ENCODE data around the gene MYADML2. TPM values are rescaled to one million over a fixed set of nuclear protein-coding genes. Genes with fewer than 3 reads are reported as not detected.

The MYADML2 gene
- total RNA-seq, 4 donors from 2014 or later: not detected

DNA sequence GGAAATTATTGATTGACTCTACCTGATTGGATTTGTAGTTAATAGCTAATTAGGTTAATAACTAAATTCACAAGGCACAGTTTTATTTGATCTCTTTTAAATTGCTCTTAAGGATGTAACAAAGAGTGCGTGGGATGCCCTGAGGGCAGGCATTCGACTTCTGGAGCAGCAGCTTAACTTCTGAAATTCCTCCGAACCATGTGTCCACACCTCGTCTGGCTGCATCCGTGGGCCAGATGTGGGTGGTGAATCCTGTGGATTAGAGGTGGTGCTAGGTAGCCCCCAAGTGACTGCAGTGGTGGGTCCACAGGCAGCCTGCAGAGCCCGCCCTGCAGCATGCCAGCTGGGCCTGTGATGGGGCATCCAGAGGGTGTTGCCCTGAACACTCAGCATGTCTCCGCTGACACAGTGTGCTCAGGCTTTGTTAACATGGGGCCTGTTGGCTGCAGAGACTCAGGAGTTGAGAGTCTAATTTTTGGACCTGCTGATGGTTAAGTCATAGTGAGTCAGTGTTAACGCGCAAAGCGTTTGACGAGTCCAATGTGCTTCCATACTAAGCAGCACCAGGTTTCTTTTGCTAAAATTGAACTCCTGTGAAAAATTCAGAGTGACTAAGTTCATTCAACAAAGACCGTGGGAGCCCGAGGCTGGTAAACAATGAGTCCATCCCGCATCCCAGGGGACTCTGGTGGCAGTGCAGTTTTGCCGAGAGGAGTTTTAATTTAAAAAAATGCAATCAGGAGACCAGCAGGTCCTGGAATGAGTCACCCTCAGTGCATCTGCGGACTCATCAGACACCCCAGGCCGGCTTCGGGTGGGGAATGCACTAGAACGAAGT, 48.8 kb downstream of the MYADML2 start:
- WGBS, 2 donors: 51 to 59% methylated on average over 13 to 15 of the region's 19 CpGs
- H3K4me1 ChIP-seq: peaks cover 11 to 45% (median 13%) of the 10 kb centered on the region in 3 donors
- TF ChIP-seq POLR2A (IDR thresholded peaks at IDR 0.05): no peak
- TF ChIP-seq, protein P1, sequence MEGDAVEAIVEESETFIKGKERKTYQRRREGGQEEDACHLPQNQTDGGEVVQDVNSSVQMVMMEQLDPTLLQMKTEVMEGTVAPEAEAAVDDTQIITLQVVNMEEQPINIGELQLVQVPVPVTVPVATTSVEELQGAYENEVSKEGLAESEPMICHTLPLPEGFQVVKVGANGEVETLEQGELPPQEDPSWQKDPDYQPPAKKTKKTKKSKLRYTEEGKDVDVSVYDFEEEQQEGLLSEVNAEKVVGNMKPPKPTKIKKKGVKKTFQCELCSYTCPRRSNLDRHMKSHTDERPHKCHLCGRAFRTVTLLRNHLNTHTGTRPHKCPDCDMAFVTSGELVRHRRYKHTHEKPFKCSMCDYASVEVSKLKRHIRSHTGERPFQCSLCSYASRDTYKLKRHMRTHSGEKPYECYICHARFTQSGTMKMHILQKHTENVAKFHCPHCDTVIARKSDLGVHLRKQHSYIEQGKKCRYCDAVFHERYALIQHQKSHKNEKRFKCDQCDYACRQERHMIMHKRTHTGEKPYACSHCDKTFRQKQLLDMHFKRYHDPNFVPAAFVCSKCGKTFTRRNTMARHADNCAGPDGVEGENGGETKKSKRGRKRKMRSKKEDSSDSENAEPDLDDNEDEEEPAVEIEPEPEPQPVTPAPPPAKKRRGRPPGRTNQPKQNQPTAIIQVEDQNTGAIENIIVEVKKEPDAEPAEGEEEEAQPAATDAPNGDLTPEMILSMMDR (IDR thresholded peaks at IDR 0.05): peak in 1 of 6 experiments; percentile 5
- H3K36me3 ChIP-seq: peaks cover 10 to 74% (median 25%) of the 10 kb centered on the region in 3 donors
- no peak overlapping the region for H3K4me3 ChIP-seq
- no peak for DNase-seq
- H3K27me3 ChIP-seq: peaks cover 0 to 18% (median 0%) of the 10 kb centered on the region in 4 donors
- peak overlapping the region in 1 of 4 donors; percentile 44 for H3K27ac ChIP-seq
- no peaks in the 10 kb centered on the region for H3K9me3 ChIP-seq
- intact Hi-C loops (cut with DNase I): no loop called here

DNA sequence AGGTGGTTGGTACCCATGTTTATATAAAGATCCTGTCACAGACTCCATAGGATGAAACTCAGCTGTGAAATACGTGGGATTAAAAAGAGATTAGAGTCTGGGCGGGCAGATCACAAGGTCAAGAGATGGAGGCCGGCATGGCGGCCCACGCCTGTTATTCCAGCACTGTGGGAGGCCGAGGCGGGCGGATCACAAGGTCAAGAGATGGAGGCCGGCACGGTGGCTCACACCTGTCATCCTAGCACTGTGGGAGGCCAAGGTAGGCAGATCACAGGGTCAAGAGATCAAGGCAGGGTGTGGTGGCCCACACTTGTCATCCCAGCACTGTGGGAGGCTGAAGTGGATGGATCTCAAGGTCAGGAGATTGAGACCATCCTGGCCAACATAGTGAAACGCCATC, 51.6 kb downstream of the MYADML2 start:
- 90 to 96% methylated on average over 10 of the region's 11 CpGs for WGBS, 2 donors
- DNase-seq: no peak
- intact Hi-C loops (cut with DNase I): no loop called here
- Histone ChIP-seq H3K27ac (no peak overlapping the region), H3K9me3 (no peaks in the 10 kb centered on the region), H3K4me1 (peaks cover 7 to 43% (median 11%) of the 10 kb centered on the region in 3 donors), H3K4me3 (no peak overlapping the region), H3K36me3 (peaks cover 10 to 68% (median 25%) of the 10 kb centered on the region in 3 donors), H3K27me3 (no peaks in the 10 kb centered on the region)
- TF ChIP-seq POLR2A (IDR thresholded peaks at IDR 0.05): no peak
- TF ChIP-seq, protein P1 (IDR thresholded peaks at IDR 0.05): no peak

DNA sequence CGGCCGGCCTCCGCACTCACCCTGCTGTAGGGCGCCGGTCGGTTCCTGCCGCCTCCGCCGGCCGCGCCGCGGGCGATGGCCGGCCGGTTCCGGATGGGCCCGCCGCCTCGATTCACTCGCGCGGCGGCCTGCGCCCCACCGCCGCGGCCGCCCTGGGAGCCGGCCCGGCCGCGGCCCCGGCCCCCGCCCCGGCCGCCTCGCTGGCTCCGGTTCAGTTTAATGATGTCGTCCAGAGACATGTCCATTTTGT, 55.8 kb downstream of the MYADML2 start:
- DNase-seq: no peak
- Histone ChIP-seq H3K36me3 (peaks cover 33 to 68% (median 44%) of the 10 kb centered on the region in 3 donors), H3K27ac (peak overlapping the region; percentile 87 to 98 (median 94)), H3K4me3 (peak overlapping the region; percentile 64 to 99 (median 78)), H3K27me3 (no peaks in the 10 kb centered on the region), H3K4me1 (peaks cover 21 to 47% (median 26%) of the 10 kb centered on the region in 3 donors), H3K9me3 (no peaks in the 10 kb centered on the region)
- intact Hi-C loops (cut with DNase I): no loop called here
- no peak for TF ChIP-seq POLR2A (IDR thresholded peaks at IDR 0.05)
- TF ChIP-seq, protein P1 (IDR thresholded peaks at IDR 0.05): no peak
- no CpG with 5 or more reads among the region's 40 CpGs for WGBS, 2 donors

DNA sequence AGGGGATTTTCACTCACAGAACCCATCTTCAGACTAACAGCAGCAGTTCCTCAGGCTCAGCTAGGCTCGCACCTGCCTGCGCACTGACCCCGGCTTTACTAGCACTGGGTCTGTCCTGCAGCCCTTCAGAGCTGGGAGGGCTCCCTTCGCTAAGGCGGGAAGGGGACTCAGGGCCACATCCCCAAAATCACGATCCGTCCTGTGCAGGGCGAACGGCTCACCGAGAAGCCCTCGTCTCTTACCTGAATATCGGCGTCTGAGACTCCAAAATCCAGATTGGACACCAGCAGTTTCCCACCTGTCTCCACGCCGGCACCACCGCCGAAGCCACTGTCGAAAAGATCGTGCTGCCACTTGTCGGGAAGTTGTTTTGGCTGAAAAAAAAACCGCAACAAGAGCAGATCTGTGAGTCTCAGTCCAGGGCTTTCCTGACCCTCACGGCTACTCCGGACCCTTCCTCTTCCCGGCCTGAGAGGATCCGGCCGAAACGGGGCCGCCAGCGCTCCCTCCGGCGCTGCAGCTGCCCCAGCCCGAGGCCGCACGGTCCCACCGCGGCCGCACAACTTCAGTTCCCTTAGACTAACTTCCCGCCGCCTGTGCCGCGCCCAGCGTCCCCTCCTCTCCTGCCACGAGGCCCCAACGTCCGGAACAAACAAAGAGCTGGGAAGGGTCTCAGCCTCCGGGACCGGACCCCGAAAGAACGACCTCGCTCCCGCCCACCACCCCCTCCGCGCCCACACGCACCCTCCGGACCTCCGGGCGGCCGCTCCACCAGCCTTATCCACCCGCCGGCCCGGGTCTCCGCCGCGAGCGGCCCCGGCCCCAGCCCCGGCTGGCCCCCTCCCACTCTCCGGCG, 56.4 kb downstream of the MYADML2 start:
- H3K27ac ChIP-seq: peak overlapping the region; percentile 87 to 98 (median 94)
- H3K4me3 ChIP-seq: peak overlapping the region; percentile 64 to 99 (median 78)
- intact Hi-C loops (cut with DNase I): no loop called here

More for the DNA sequence above, 56.4 kb downstream of the MYADML2 start:
- no peaks in the 10 kb centered on the region for H3K27me3 ChIP-seq
- H3K36me3 ChIP-seq: peaks cover 33 to 68% (median 43%) of the 10 kb centered on the region in 3 donors
- peaks cover 22 to 52% (median 26%) of the 10 kb centered on the region in 3 donors for H3K4me1 ChIP-seq
- TF ChIP-seq POLR2A (IDR thresholded peaks at IDR 0.05): no peak
- TF ChIP-seq, protein P1 (IDR thresholded peaks at IDR 0.05): no peak
- no peak for DNase-seq
- no peaks in the 10 kb centered on the region for H3K9me3 ChIP-seq
- 15 to 56% methylated on average over 5 to 21 of the region's 69 CpGs for WGBS, 2 donors

Other genes with a start within 250 kb of the MYADML2 start
- gene MRPL12, start 243.9 kb downstream of the MYADML2 start, total RNA-seq: 100 to 1,000 TPM in 1 of 4 donors, 10 to 100 TPM in 3; 69.6 to 115 (median 79.9) TPM
- 10 to 100 TPM; 23.3 to 49.3 (median 37.1) TPM for gene SLC25A10, start 234.9 kb downstream of the MYADML2 start, total RNA-seq
- gene GCGR, start 143.1 kb downstream of the MYADML2 start, total RNA-seq: not detected
- gene MCRIP1, start 113.9 kb downstream of the MYADML2 start, total RNA-seq: 10 to 100 TPM in 3 of 4 donors, 1 to 10 TPM in 1; 8.7 to 28.0 (median 13.2) TPM
- not detected for gene PPP1R27, start 112.2 kb downstream of the MYADML2 start, total RNA-seq
- 1,000 to 10,000 TPM in 3 of 4 donors, 100 to 1,000 TPM in 1; 459 to 2,191 (median 1,569) TPM for gene P4HB, start 86.7 kb downstream of the MYADML2 start, total RNA-seq
- 100 to 1,000 TPM; 166 to 239 (median 176) TPM for gene ARHGDIA, start 75.9 kb downstream of the MYADML2 start, total RNA-seq
- 100 to 1,000 TPM in 2 of 4 donors, 10 to 100 TPM in 2; 75.3 to 133 (median 95.0) TPM for gene ALYREF, start 55.6 kb downstream of the MYADML2 start, total RNA-seq
- 100 to 1,000 TPM in 3 of 4 donors, 10 to 100 TPM in 1; 92.9 to 133 (median 104) TPM for gene ANAPC11, start 55.5 kb downstream of the MYADML2 start, total RNA-seq
- 1 to 10 TPM in 3 of 4 donors, under 1 TPM in 1; 0.53 to 7.4 (median 1.5) TPM for gene NPB, start 45.0 kb downstream of the MYADML2 start, total RNA-seq
- gene PCYT2, start 35.8 kb downstream of the MYADML2 start, total RNA-seq: 10 to 100 TPM; 18.6 to 38.5 (median 34.6) TPM
- 10 to 100 TPM; 52.6 to 81.0 (median 60.7) TPM for gene SIRT7, start 29.1 kb downstream of the MYADML2 start, total RNA-seq
- gene MAFG, start 19.5 kb downstream of the MYADML2 start, total RNA-seq: 10 to 100 TPM in 3 of 4 donors, 1 to 10 TPM in 1; 10.0 to 26.6 (median 23.5) TPM
- 10 to 100 TPM; 14.0 to 24.3 (median 17.4) TPM for gene PYCR1, start 9.9 kb downstream of the MYADML2 start, total RNA-seq
- gene NOTUM, start 14.0 kb upstream of the MYADML2 start, total RNA-seq: under 1 TPM in 3 of 4 donors, not detected in 1; 0.11 to 0.94 (median 0.19) TPM
- 10 to 100 TPM; 10.1 to 21.0 (median 17.1) TPM for gene ASPSCR1, start 30.4 kb upstream of the MYADML2 start, total RNA-seq
- gene CENPX, start 75.6 kb upstream of the MYADML2 start, total RNA-seq: 100 to 1,000 TPM in 2 of 4 donors, 10 to 100 TPM in 2; 52.1 to 144 (median 106) TPM
- 10 to 100 TPM in 3 of 4 donors, 1 to 10 TPM in 1; 9.7 to 21.2 (median 18.3) TPM for gene LRRC45, start 76.1 kb upstream of the MYADML2 start, total RNA-seq
- 10 to 100 TPM in 1 of 4 donors, 1 to 10 TPM in 3; 4.9 to 10.4 (median 7.0) TPM for gene RAC3, start 84.4 kb upstream of the MYADML2 start, total RNA-seq
- 100 to 1,000 TPM in 3 of 4 donors, 10 to 100 TPM in 1; 89.1 to 162 (median 135) TPM for gene DCXR, start 90.5 kb upstream of the MYADML2 start, total RNA-seq
- 10 to 100 TPM; 24.9 to 38.1 (median 31.2) TPM for gene RFNG, start 104.6 kb upstream of the MYADML2 start, total RNA-seq
- 10 to 100 TPM; 62.8 to 76.9 (median 69.5) TPM for gene GPS1, start 104.7 kb upstream of the MYADML2 start, total RNA-seq
- 100 to 1,000 TPM in 3 of 4 donors, 10 to 100 TPM in 1; 53.3 to 125 (median 105) TPM for gene DUS1L, start 118.6 kb upstream of the MYADML2 start, total RNA-seq
- 100 to 1,000 TPM in 2 of 4 donors, 10 to 100 TPM in 2; 72.8 to 302 (median 143) TPM for gene FASN, start 151.0 kb upstream of the MYADML2 start, total RNA-seq